Astrocyte of the spinal cord (primary cell): ENCODE data around the gene IQCE.

ENCODE experiments used
- DNase-seq: peaks from one replicate; pipeline ENCODE4 v3.0.0; 2011; ENCODE audit warnings: low read depth, low spot score
- H3K4me3 ChIP-seq: 2 replicates; pipeline ENCODE4 v1.5.1; 2011; ENCODE audit warnings: low read depth, mild to moderate bottlenecking, low read length, moderate library complexity
- in situ Hi-C: cut with HindIII; loops from 2 replicates; pipeline ENCODE4 v1.10.0; 2017; ENCODE audit warnings: low sequenced_read_pairs
- TF ChIP-seq, protein P1 (sequence below): IDR thresholded peaks from 2 replicates; pipeline ENCODE4 v1.5.1; 2012; ENCODE audit warnings: low read depth, mild to moderate bottlenecking, low read length, inconsistent platforms

The IQCE gene

DNA sequence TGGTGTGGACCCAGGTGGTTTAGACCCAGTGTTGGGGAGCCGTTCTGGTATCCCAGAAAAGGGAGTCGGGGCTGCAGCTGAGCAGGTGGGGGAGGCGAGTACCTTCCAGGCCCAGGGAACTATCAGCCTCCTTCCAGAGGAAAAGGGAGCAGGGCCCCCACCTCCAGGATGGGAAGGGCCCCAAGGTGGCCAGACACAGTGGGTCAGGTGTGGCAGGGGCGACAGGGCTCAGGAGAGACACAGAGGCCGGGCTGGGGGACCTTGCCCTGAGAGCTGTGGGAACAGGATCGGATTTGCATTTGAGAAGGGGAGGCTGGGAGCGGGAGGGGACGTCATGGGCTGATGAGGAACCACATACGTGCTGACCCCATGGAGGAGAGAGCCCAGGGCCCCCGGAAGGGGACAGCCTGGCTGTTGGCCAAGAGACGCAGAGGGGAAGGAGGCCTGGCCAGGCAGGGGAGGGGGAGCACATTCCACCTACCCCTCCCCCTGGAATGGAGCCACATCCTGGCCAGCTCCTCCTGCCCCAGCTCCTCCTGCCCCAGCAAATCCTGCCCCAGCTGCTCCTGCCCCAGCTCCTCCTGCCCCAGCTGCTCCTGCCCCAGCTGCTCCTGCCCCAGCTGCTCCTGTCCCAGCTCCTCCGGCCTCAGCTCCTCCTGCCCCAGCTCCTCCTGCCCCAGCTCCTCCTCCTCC lies 63.3 kb downstream of the IQCE start:
- TF ChIP-seq, protein P1, sequence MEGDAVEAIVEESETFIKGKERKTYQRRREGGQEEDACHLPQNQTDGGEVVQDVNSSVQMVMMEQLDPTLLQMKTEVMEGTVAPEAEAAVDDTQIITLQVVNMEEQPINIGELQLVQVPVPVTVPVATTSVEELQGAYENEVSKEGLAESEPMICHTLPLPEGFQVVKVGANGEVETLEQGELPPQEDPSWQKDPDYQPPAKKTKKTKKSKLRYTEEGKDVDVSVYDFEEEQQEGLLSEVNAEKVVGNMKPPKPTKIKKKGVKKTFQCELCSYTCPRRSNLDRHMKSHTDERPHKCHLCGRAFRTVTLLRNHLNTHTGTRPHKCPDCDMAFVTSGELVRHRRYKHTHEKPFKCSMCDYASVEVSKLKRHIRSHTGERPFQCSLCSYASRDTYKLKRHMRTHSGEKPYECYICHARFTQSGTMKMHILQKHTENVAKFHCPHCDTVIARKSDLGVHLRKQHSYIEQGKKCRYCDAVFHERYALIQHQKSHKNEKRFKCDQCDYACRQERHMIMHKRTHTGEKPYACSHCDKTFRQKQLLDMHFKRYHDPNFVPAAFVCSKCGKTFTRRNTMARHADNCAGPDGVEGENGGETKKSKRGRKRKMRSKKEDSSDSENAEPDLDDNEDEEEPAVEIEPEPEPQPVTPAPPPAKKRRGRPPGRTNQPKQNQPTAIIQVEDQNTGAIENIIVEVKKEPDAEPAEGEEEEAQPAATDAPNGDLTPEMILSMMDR, result no peak

DNA sequence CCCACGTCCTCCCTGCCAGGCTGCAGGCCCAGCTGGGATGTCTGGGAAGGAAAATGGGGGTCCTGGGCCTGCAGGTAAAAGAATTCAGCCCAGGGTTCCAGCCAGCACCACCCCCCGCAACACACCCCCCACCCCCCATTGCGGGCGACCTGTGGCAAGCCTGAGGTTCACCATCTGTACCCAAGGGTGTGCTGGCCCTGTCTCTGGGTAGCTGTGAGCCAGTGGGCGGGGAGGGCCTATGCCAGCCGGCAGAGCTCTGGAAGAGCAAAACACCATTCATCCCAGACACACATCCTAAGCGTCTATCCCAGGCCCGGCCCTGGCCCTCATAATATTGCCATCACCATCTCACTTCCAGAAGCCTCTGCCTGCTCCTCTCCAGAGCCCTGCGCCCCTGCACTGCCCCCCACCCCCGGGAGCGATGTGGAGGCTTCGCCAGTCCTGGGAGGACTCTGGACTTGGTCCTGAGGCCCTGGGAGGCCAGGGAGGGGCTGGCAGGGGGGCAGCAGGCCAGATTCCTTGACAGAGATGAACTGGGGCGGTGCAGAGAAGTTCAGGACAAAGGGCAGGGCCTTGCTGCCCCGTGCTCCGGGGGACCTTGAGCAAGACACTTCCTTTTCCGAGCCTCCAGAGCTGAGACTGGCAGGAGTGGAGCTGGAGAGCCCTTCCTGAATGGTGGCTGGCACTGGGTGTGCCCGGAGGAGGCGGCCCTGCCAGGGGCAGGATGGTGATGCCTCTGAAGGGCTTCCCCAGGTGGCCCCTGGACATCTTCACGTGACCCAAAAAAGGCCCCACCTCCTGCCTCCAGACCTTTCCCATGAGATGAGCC lies 64.3 kb downstream of the IQCE start:
- TF ChIP-seq, protein P1, result no peak
- DNase-seq, result no peak
- H3K4me3 ChIP-seq, result no peak overlapping the region
- in situ Hi-C loops, result no loop called here

More for the DNA sequence above, 63.3 kb downstream of the IQCE start:
- in situ Hi-C loops, result no loop called here
- no peak overlapping the region for H3K4me3 ChIP-seq
- no peak for DNase-seq

DNA sequence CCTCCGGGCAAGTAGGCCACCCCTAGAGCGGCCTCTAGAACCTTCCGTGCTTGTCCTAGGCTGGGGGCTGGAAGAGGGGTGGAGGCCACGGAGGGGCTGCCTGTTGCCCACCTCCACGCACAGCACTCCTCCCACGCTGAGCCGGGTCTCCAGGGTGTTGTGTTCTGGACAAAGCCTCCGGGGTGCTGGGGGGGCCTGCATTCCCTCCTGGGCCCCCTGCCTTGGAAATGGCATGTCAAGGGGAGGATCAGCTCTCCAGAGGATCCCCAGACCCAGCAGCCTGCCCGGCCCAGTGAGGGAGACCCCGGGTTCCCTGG lies 64.9 kb downstream of the IQCE start:
- no peak for DNase-seq
- no peak overlapping the region for H3K4me3 ChIP-seq
- in situ Hi-C loops, result no loop called here
- TF ChIP-seq, protein P1, result no peak

DNA sequence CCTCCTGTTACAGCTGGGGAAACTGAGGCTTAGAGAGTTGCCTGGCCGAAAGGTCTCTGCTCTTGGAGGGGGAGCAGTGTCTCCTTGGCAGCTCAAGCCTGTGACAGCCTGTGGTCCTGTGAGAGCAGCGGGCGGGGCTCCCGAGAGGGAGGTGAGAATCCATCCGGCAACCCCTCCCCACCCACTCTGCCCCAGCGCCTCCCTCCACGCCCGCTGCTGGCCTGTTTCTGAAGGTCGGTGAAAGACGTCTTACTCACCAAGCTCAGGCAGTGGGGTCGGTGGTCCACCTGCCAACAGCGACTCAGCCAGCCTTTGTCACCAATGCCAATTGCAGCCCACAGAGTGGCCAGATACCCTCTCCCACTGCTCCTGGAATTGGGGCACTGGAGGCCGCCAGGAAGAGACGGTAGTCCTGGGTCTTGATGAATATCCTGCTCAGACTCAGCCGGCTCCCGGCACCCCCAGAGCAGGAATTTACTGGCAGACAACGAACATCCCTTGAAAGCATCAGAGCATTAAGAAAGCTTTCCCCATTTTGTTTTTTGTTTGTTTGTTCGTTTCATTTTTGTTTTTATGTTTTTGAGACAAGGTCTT lies 65.6 kb downstream of the IQCE start:
- TF ChIP-seq, protein P1, result no peak
- no peak for DNase-seq
- no peak overlapping the region for H3K4me3 ChIP-seq
- in situ Hi-C loops, result no loop called here

DNA sequence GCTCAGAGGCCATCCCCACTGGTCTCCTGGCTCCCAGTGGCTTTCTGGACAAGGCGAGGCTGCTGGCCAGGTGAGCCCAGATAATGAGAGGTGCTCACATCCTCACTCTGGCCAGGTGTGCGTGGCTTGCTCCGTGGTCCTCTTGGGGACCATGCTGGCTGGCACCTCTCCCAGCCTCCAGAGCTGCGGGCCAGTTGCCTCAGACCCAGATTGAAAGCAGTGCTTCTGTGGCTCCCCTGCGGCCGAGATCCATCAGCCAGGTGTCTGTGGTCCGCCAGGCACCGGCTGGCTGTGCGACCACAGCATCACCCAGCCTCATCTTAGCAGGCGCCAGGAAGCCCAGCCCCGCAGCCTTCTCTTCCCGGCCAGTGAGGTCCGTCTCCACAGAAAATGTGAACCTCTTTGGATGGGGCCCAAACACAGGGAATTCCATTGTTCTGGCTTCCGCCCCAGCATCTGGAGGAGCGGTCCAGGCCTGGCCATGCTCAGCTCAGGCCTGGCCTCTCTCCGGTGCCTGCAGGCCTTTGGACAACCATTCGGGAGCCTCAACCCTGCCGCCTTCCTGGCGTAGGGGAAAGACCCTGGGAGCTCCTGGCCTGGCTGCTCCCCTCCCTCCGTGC lies 67.8 kb downstream of the IQCE start:
- H3K4me3 ChIP-seq, result no peak overlapping the region
- in situ Hi-C loops, result no loop called here
- DNase-seq, result peak; percentile 71
- TF ChIP-seq, protein P1, result no peak

DNA sequence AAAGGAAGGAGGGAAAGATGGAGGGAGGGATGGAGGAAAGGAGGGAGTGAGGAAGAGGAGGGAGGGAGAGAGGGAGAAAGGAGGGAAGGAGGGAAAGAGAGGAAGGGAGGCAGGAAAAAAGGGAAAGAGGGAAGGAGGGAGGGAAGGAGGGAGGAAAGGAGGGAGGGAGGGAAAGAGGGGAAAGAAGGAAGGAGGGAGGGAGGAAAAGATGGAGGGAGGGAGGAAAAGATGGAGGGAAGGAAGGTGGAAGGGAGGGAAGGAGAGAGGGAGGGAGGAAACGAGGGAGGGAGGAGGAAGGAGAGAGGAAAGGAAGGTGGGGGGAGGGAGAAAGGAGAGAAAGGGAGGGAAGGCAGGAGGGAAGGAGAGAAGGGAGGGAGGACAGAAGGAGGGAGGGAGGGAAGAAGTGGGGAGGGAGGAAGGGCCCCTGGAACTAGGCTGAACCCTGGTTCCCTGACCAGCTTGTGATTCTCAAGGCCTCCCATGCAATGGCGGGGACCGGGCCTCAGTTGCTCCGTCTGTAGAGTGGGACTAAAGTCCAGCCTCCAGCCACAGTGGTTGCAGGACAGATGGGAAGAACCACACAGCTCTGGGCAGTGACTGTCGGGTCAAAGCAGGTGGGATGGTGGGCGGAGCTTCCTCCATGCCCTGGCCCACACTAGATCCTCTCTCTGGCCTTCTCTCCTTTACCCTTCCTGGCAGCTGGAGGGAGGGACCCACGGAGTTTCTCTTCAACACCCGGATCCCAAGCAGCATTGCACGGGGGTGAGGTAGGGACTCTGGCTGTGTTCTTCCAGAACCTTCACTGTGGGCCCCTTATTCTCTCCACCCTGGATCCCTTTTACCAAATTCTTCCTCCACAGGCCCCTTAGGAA lies 68.7 kb downstream of the IQCE start:
- no peak overlapping the region for H3K4me3 ChIP-seq
- in situ Hi-C loops, result no loop called here
- TF ChIP-seq, protein P1, result no peak
- no peak for DNase-seq
